K562 (cell line): ENCODE data around the gene HSPB6. TPM values are rescaled to one million over a fixed set of nuclear protein-coding genes. Genes with fewer than 3 reads are reported as not detected.
A peak's percentile ranks its signal among the peaks of the same experiment; 100 is the strongest.

Experiments
- BACH1 ChIP-seq: fragments of 200-800 bp; sonication (Bioruptor generic); IDR thresholded peaks from 2 replicates; pipeline ENCODE4 v1.6.1; 2016; ENCODE audit warnings: missing genetic modification characterization, missing compliant biosample characterization
- BCOR ChIP-seq: fragments of 450-650 bp; IDR thresholded peaks from 2 replicates; pipeline ENCODE4 v1.6.1; 2016
- FOXK2 ChIP-seq, 2 experiments: fragments of 450-650 bp; IDR thresholded peaks in 1 of 2; conservative IDR thresholded peaks in 1 of 2; 2 replicates each; pipeline ENCODE4 v1.6.1; 2016; ENCODE audit warnings: low read depth in 2 of 2, mild to moderate bottlenecking in 1 of 2
- HNRNPH1 ChIP-seq: fragments of 200-400 bp; formaldehyde crosslinking; optimal IDR thresholded peaks from 2 replicates; pipeline ENCODE3; 2017; ENCODE audit warnings: low read depth, mild to moderate bottlenecking, low read length, moderate library complexity
- IFI16 ChIP-seq: fragments of 250-450 bp; sonication (Bioruptor Pico); IDR thresholded peaks from 2 replicates; pipeline ENCODE4 v2.1.2; 2022; ENCODE audit warnings: mild to moderate bottlenecking, inconsistent platforms
- NBN ChIP-seq: fragments of 450-650 bp; IDR thresholded peaks from 2 replicates; pipeline ENCODE4 v1.6.1; 2016; ENCODE audit warnings: low read depth, mild to moderate bottlenecking
- POLR2B ChIP-seq: fragments of 450-650 bp; IDR thresholded peaks from 2 replicates; pipeline ENCODE4 v1.6.1; 2018; ENCODE audit warnings: low read depth; ENCODE audit not compliant: partially characterized antibody
- SLC30A9 ChIP-seq: fragments of 250-450 bp; sonication (Bioruptor Pico); IDR thresholded peaks from 2 replicates; pipeline ENCODE4 v1.8.0; 2022; ENCODE audit warnings: mild to moderate bottlenecking, moderate library complexity
- SRSF3 ChIP-seq: fragments of 200-400 bp; formaldehyde crosslinking; IDR thresholded peaks from 2 replicates; pipeline ENCODE4 v1.6.1; 2016; ENCODE audit warnings: mild to moderate bottlenecking, low read length, moderate library complexity; ENCODE audit not compliant: insufficient read depth
- ZNF282 ChIP-seq: sonication (generic); formaldehyde crosslinking; IDR thresholded peaks from 2 replicates; pipeline ENCODE4 v1.8.1; 2023; ENCODE audit warnings: missing genetic modification reagents
- ZNF561 ChIP-seq: fragments of 450-650 bp; formaldehyde crosslinking; conservative IDR thresholded peaks from 2 replicates; pipeline ENCODE4 v1.4.0; 2020; ENCODE audit warnings: mild to moderate bottlenecking, moderate library complexity
- polyA plus RNA-seq, 8 experiments: library from polyadenylated mRNA; depleted of rRNA in 4 of 8; stranded (reverse) in 5 of 8; unstranded in 3 of 8; fragments of >200 nt; fragmentation: Nextera tagmentation in 2 of 8; fragmentation: Illumina TruSeq in 1 of 8; extraction: Ambion mirVana in 2 of 8; extraction: Trizol in 1 of 8; gene quantifications; 2 replicates each; pipeline versions ENCODE4 v1.2.1 to v1.2.3, GENCODE V29; 2011 to 2014; ENCODE audit warnings: inconsistent platforms in 1 of 8, missing spikeins in 1 of 8
- total RNA-seq, 7 experiments: library from RNA; depleted of rRNA in 6 of 7; stranded (reverse); fragments of >200 nt in 6 of 7; fragmentation: Illumina TruSeq in 2 of 7; extraction: Trizol in 2 of 7; gene quantifications; 2 replicates each; pipeline versions ENCODE4 v1.2.1 to v1.2.3, GENCODE V29; 2011 to 2021; ENCODE audit warnings: low replicate concordance in 1 of 7
- TF ChIP-seq, protein P1 (sequence below): IDR thresholded peaks from 2 replicates; pipeline ENCODE4 v1.6.1; 2012; ENCODE audit warnings: low read depth, low read length, improper control_type of control experiment, borderline replicate concordance
- TF ChIP-seq, protein P2 (sequence below): fragments of 250-450 bp; sonication (Bioruptor Pico); IDR thresholded peaks from 2 replicates; pipeline ENCODE4 v1.6.1; 2021; ENCODE audit warnings: mild to moderate bottlenecking
- TF ChIP-seq, protein P3 (sequence below): sonication (generic); IDR thresholded peaks from 2 replicates; pipeline ENCODE4 v1.6.1; 2016
- TF ChIP-seq, protein P4 (sequence below): IDR thresholded peaks from 3 replicates; pipeline ENCODE4 v1.6.1; 2011; ENCODE audit warnings: borderline replicate concordance, mild to moderate bottlenecking; ENCODE audit not compliant: insufficient read length, insufficient read depth
- TF ChIP-seq, protein P5 (sequence below): sonication (generic); formaldehyde crosslinking; IDR thresholded peaks from 2 replicates; pipeline ENCODE4 v1.8.0; 2022; ENCODE audit warnings: mild to moderate bottlenecking, low read depth, missing genetic modification reagents
- TF ChIP-seq, protein P6 (sequence below): fragments of 250-450 bp; sonication (Bioruptor Pico); IDR thresholded peaks from 2 replicates; pipeline ENCODE4 v1.8.0; 2021; ENCODE audit warnings: mild to moderate bottlenecking, moderate library complexity
- TF ChIP-seq, protein P7 (sequence below): fragments of 450-650 bp; IDR thresholded peaks from 2 replicates; pipeline ENCODE4 v1.6.1; 2018; ENCODE audit warnings: mild to moderate bottlenecking, low read depth; ENCODE audit not compliant: partially characterized antibody

Gene HSPB6
- total and polyA plus RNA-seq, 9 of the 15 experiments (the other 6 are each of a cell fraction or from before 2014, with no cell fraction given) = 0.55 TPM; not detected in 8

DNA sequence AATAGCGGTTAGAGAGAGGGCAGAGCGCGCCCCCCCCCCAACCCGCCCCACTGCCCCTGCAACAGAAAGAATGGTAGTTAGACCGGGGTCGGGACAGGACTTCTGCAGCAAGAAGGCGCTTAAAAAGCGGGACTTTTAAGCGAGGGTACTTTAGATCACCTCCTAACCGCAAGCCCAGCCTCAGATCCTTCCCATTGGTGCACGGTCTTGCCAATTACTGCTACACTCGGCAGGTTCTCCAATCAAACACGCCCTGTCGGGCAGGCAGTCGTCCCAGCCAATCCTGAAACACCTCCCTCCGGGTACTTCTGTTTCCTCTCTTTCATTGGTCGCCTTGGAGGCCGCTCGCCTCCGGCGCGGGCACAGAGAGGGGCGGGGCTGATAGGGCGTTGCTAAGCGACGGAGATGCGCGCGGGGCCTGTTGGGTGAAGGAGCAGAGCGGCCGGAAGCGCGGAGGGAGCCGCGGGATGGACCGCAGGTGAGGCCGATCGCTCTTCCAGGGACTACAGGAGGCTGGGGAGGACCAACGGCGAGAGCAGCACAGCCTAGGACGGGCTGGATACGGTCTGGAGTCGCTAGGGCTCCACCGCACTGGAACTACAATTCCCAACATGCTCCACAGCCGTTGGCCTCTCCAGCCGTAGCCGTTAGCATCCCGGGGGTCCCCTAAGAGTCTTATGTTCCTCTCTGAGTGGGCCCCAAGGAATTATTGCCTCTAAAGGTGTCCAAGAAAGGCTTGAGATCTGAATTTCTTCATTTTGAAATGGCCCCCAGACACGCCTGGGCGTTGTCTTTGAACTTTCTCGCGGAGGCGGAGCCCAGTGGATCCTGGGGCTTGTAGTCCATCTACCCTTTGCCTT lies 1.1 kb upstream of the HSPB6 start, which contains the start of gene PROSER3 (continued):
- TF ChIP-seq, protein P1, sequence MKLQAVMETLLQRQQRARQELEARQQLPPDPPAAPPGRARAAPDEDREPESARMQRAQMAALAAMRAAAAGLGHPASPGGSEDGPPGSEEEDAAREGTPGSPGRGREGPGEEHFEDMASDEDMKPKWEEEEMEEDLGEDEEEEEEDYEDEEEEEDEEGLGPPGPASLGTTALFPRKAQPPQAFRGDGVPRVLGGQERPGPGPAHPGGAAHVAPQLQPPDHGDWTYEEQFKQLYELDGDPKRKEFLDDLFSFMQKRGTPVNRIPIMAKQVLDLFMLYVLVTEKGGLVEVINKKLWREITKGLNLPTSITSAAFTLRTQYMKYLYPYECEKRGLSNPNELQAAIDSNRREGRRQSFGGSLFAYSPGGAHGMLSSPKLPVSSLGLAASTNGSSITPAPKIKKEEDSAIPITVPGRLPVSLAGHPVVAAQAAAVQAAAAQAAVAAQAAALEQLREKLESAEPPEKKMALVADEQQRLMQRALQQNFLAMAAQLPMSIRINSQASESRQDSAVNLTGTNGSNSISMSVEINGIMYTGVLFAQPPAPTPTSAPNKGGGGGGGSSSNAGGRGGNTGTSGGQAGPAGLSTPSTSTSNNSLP = peak; percentile 77
- TF ChIP-seq, protein P2, sequence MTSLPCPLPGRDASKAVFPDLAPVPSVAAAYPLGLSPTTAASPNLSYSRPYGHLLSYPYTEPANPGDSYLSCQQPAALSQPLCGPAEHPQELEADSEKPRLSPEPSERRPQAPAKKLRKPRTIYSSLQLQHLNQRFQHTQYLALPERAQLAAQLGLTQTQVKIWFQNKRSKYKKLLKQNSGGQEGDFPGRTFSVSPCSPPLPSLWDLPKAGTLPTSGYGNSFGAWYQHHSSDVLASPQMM = no peak
- TF ChIP-seq, protein P3, sequence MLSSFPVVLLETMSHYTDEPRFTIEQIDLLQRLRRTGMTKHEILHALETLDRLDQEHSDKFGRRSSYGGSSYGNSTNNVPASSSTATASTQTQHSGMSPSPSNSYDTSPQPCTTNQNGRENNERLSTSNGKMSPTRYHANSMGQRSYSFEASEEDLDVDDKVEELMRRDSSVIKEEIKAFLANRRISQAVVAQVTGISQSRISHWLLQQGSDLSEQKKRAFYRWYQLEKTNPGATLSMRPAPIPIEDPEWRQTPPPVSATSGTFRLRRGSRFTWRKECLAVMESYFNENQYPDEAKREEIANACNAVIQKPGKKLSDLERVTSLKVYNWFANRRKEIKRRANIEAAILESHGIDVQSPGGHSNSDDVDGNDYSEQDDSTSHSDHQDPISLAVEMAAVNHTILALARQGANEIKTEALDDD = no peak
- TF ChIP-seq ZNF282 (CRISPR knock-in tag) (no peak), POLR2B (peak; percentile 60), SRSF3 (no peak), IFI16 (no peak), BCOR (no peak), HNRNPH1 (no peak), NBN (no peak), FOXK2 (conservative IDR thresholded peaks at IDR 0.05 in 1 of 2, IDR thresholded peaks at IDR 0.05 in 1 of 2; ENCODE audit: low read depth in 2 of 2) (0 out of 4 replicates have a peak, but pooled peaks of 1 of the 2 experiments have one; percentile 38), BACH1 (tag) (peak; percentile 54; the same call in 1 of the 2 replicates), SLC30A9 (no peak), ZNF561 (CRISPR knock-in tag) (no peak)
- TF ChIP-seq, protein P4, sequence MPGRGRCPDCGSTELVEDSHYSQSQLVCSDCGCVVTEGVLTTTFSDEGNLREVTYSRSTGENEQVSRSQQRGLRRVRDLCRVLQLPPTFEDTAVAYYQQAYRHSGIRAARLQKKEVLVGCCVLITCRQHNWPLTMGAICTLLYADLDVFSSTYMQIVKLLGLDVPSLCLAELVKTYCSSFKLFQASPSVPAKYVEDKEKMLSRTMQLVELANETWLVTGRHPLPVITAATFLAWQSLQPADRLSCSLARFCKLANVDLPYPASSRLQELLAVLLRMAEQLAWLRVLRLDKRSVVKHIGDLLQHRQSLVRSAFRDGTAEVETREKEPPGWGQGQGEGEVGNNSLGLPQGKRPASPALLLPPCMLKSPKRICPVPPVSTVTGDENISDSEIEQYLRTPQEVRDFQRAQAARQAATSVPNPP = no peak
- TF ChIP-seq, protein P5, sequence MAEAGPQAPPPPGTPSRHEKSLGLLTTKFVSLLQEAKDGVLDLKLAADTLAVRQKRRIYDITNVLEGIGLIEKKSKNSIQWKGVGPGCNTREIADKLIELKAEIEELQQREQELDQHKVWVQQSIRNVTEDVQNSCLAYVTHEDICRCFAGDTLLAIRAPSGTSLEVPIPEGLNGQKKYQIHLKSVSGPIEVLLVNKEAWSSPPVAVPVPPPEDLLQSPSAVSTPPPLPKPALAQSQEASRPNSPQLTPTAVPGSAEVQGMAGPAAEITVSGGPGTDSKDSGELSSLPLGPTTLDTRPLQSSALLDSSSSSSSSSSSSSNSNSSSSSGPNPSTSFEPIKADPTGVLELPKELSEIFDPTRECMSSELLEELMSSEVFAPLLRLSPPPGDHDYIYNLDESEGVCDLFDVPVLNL (CRISPR knock-in tag) = no peak
- TF ChIP-seq, protein P6, sequence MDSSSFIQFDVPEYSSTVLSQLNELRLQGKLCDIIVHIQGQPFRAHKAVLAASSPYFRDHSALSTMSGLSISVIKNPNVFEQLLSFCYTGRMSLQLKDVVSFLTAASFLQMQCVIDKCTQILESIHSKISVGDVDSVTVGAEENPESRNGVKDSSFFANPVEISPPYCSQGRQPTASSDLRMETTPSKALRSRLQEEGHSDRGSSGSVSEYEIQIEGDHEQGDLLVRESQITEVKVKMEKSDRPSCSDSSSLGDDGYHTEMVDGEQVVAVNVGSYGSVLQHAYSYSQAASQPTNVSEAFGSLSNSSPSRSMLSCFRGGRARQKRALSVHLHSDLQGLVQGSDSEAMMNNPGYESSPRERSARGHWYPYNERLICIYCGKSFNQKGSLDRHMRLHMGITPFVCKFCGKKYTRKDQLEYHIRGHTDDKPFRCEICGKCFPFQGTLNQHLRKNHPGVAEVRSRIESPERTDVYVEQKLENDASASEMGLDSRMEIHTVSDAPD (CRISPR knock-in tag) = no peak
- TF ChIP-seq, protein P7, sequence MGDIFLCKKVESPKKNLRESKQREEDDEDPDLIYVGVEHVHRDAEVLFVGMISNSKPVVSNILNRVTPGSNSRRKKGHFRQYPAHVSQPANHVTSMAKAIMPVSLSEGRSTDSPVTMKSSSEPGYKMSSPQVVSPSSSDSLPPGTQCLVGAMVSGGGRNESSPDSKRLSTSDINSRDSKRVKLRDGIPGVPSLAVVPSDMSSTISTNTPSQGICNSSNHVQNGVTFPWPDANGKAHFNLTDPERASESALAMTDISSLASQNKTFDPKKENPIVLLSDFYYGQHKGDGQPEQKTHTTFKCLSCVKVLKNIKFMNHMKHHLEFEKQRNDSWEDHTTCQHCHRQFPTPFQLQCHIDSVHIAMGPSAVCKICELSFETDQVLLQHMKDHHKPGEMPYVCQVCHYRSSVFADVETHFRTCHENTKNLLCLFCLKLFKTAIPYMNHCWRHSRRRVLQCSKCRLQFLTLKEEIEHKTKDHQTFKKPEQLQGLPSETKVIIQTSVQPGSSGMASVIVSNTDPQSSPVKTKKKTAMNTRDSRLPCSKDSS = no peak
